ENCODE results near the gene ATG14. TPM values are rescaled to one million over a fixed set of nuclear protein-coding genes. Genes with fewer than 3 reads are reported as not detected.

The ATG14 gene
- total and polyA plus RNA-seq, 2 of the 13 experiments (the other 11 are each of a cell fraction or from before 2014, with no cell fraction given): 7.2 to 9.1 TPM

DNA sequence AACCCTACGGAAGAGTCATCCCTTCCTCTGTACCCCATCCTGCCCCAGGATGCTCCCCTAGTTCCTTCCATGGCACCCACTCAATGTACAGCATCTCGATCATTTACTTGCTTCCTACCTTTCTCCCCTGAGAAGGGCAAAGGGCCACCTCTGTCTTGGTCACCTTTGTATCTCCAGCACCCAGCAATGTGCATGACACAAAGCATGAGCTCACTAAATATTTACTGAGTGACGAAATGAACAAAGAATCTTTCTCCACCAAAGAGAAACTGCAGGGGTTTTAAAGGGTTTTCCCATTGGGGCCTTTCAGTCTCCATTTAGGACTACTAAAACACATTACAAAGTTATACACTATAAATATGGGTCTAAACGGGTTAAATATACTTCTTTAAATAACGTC is 30.6 kb downstream of the ATG14 start:
- ATAC-seq (peak; percentile 86), DNase-seq (ENCODE audit: low spot score) (peak; percentile 68), FAIRE-seq (peak; percentile 57)
- H3K27me3 ChIP-seq (ENCODE audit: control insufficient read depth in 1 of 2, insufficient read depth in 2 of 2, low read length in 2 of 2): no peaks in the 10 kb centered on the region
- H3K79me2 ChIP-seq (ENCODE audit: insufficient read depth, low read length): no peaks in the 10 kb centered on the region
- H2AFZ ChIP-seq (ENCODE audit: low read length): no peak overlapping the region
- no peak overlapping the region for H3K4me3 ChIP-seq (replicated peaks in 1 of 3; ENCODE audit: insufficient read depth in 1 of 3, low read depth in 2 of 3, low read length in 3 of 3)
- WGBS (ENCODE audit: low lambda C conversion rate): 42% methylated on average over 5 of the region's 5 CpGs
- no peak overlapping the region for H3K27ac ChIP-seq (ENCODE audit: extremely low read length, insufficient read depth, low read length)
- ChIA-PET CTCF (ENCODE audit: low intra/inter-chr PET ratio, low total read pairs) (no interaction called here), POLR2A (no interaction called here)
- peaks cover 14% of the 10 kb centered on the region for H3K4me1 ChIP-seq (ENCODE audit: insufficient read depth, low read length)
- no peaks in the 10 kb centered on the region for H4K20me1 ChIP-seq (ENCODE audit: insufficient read depth, low read length)
- no peaks in the 10 kb centered on the region for H3K9me3 ChIP-seq (ENCODE audit: low read length)
- intact Hi-C loops (cut with micrococcal nuclease; ENCODE audit: unreplicated experiment): no loop called here
- in situ Hi-C loops (cut with HindIII; ENCODE audit: extremely low pct_ligation_motif_present, low pct_unique_long_range_greater_than_20kb): no loop called here
- H3K36me3 ChIP-seq (replicated peaks in 1 of 2; ENCODE audit: control insufficient read depth in 1 of 2, insufficient read depth in 2 of 2, low read length in 2 of 2): peaks cover 10 to 46% of the 10 kb centered on the region in 2 experiments
- no TSS peak for BruUV-seq (replicated peaks)
- no peak overlapping the region for H3K9ac ChIP-seq (ENCODE audit: insufficient read depth, low read depth, low read length)
- H3K4me2 ChIP-seq (ENCODE audit: low read depth, low read length): 0 out of 2 replicates have a peak overlapping the region, but pooled peaks have one; percentile 30
- TF ChIP-seq ETV5 (CRISPR knock-in tag; IDR thresholded peaks at IDR 0.05; ENCODE audit: borderline replicate concordance) (no peak), CREB1 (IDR thresholded peaks at IDR 0.05) (peak; percentile 54; the same call in 1 of the 2 replicates), CREB1 (CRISPR knock-in tag; IDR thresholded peaks at IDR 0.05) (peak; percentile 54; the same call in 1 of the 2 replicates), AHDC1 (CRISPR knock-in tag; IDR thresholded peaks at IDR 0.05; ENCODE audit: borderline replicate concordance) (peak; percentile 38; the same call in 1 of the 2 replicates), CBX5 (CRISPR knock-in tag; IDR thresholded peaks at IDR 0.05; ENCODE audit: borderline replicate concordance) (no peak), TEAD3 (CRISPR knock-in tag; optimal IDR thresholded peaks at IDR 0.05; ENCODE audit: borderline replicate concordance) (peak; percentile 45), ZNF639 (CRISPR knock-in tag; conservative IDR thresholded peaks at IDR 0.05) (no peak), HNF4G (IDR thresholded peaks at IDR 0.05; ENCODE audit: borderline replicate concordance, low read depth, low read length) (peak; percentile 21; the same call in 1 of the 2 replicates), HNF4G (CRISPR knock-in tag; IDR thresholded peaks at IDR 0.05; ENCODE audit: borderline replicate concordance, low read depth) (no peak), SAP130 (CRISPR knock-in tag; IDR thresholded peaks at IDR 0.05; ENCODE audit: low read depth) (peak; percentile 53), DMAP1 (CRISPR knock-in tag; IDR thresholded peaks at IDR 0.05) (no peak), CBX1 (IDR thresholded peaks at IDR 0.05; ENCODE audit: low read depth) (no peak), CEBPB (IDR thresholded peaks at IDR 0.05; ENCODE audit: borderline replicate concordance, low read depth, low read length) (peak; percentile 20; the same call in 1 of the 2 replicates), EHMT2 (IDR thresholded peaks at IDR 0.05; ENCODE audit: borderline replicate concordance, low read depth, low read length) (no peak), ATF3 (CRISPR knock-in tag; IDR thresholded peaks at IDR 0.05) (peak; percentile 55; the same call in 1 of the 2 replicates), SOX6 (IDR thresholded peaks at IDR 0.05) (no peak), SOX6 (CRISPR knock-in tag; IDR thresholded peaks at IDR 0.05) (peak; percentile 50; the same call in 1 of the 2 replicates), ZFP90 (CRISPR knock-in tag; IDR thresholded peaks at IDR 0.05; ENCODE audit: borderline replicate concordance) (no peak)
- TF ChIP-seq, protein P1, sequence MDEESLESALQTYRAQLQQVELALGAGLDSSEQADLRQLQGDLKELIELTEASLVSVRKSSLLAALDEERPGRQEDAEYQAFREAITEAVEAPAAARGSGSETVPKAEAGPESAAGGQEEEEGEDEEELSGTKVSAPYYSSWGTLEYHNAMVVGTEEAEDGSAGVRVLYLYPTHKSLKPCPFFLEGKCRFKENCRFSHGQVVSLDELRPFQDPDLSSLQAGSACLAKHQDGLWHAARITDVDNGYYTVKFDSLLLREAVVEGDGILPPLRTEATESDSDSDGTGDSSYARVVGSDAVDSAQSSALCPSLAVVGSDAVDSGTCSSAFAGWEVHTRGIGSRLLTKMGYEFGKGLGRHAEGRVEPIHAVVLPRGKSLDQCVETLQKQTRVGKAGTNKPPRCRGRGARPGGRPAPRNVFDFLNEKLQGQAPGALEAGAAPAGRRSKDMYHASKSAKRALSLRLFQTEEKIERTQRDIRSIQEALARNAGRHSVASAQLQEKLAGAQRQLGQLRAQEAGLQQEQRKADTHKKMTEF (CRISPR knock-in tag; IDR thresholded peaks at IDR 0.05): no peak

Measured in HepG2 (cell line).